Kidney (tissue), 14 donors: ENCODE data around the gene NES. TPM values are rescaled to one million over a fixed set of nuclear protein-coding genes. Genes with fewer than 3 reads are reported as not detected.

ENCODE experiments used
- DNase-seq, 5 donors: peaks; one replicate each; pipeline ENCODE4 v3.0.0-alpha.2; 2013 to 2020
- FAIRE-seq: peaks from 2 replicates; lab custom pipeline; 2012; peaks lifted over from hg19 to GRCh38; lab: Jason Lieb, UNC
- H3K27ac ChIP-seq, 2 donors: one replicate each; pipeline ENCODE4 v1.7.0; 2013; ENCODE audit warnings: low read depth in 2 of 2, low read length in 2 of 2, inconsistent platforms in 1 of 2
- H3K27me3 ChIP-seq: one replicate; pipeline ENCODE4 v1.7.1; 2013; ENCODE audit warnings: low read length, inconsistent platforms; ENCODE audit not compliant: control insufficient read depth, insufficient read depth
- H3K36me3 ChIP-seq, 3 donors: one replicate each; pipeline versions ENCODE4 v1.7.0 to v1.7.1; 2013; ENCODE audit warnings: low read length in 3 of 3, control low read depth in 1 of 3, inconsistent platforms in 1 of 3; ENCODE audit not compliant: insufficient read depth in 3 of 3, control insufficient read depth in 2 of 3
- H3K4me1 ChIP-seq, 3 donors: one replicate each; pipeline versions ENCODE4 v1.7.0 to v1.7.1; 2013; ENCODE audit warnings: low read length in 3 of 3, inconsistent platforms in 1 of 3, low read depth in 1 of 3; ENCODE audit not compliant: control insufficient read depth in 2 of 3, insufficient read depth in 2 of 3
- H3K4me3 ChIP-seq, 3 donors: one replicate each; pipeline versions ENCODE4 v1.7.0 to v1.8.1; 2013; ENCODE audit warnings: low read length in 3 of 3, control low read depth in 1 of 3, inconsistent platforms in 1 of 3
- H3K9ac ChIP-seq, 3 donors: one replicate each; pipeline versions ENCODE4 v1.7.0 to v1.7.1; 2013; ENCODE audit warnings: low read length in 3 of 3, control low read depth in 1 of 3, inconsistent platforms in 1 of 3
- H3K9me3 ChIP-seq, 3 donors: one replicate each; pipeline versions ENCODE4 v1.7.0 to v1.7.1; 2013; ENCODE audit warnings: low read length in 3 of 3, control low read depth in 1 of 3, inconsistent platforms in 1 of 3; ENCODE audit not compliant: control insufficient read depth in 2 of 3, insufficient read depth in 1 of 3
- CTCF ChIP-seq: IDR thresholded peaks from 3 replicates; pipeline ENCODE4 v1.5.1; 2012; ENCODE audit warnings: mild to moderate bottlenecking, moderate library complexity, borderline replicate concordance; ENCODE audit not compliant: insufficient read depth; ENCODE audit errors: extremely low read depth
- intact Hi-C: fragments of 100-400 bp; cut with DNase I; formaldehyde crosslinking; loops from one replicate; pipeline ENCODE4 v1.11.1; 2022
- polyA plus RNA-seq: library from polyadenylated mRNA; stranded (reverse); fragments of 350-450 nt; fragmentation: Illumina TruSeq; extraction: RNeasy Lipid Tissue Mini Kit (QIAGEN cat#74804); gene quantifications from one replicate; pipeline ENCODE4 v1.2.3, GENCODE V29; 2014; ENCODE audit warnings: low read depth, low replicate concordance; ENCODE audit not compliant: insufficient read depth
- total RNA-seq: library from RNA; stranded (reverse); fragmentation: NEBNext Ultra II Directional; extraction: Animal tissue kit (Norgen Biotek cat#: 25700); gene quantifications from one replicate; pipeline ENCODE4 v1.2.1, GENCODE V29; 2021
- donor health status: control.
- donor health status: control.
- donor health status: control.
- donor health status: control.
- donor health status: control.
- donor health status: DM: yes; HTN: yes; CAD: no.
- donor health status: Normal renal cell carcinoma (clear cell type).

NES gene
- total and polyA plus RNA-seq, 2 donors from 2014 or later: 44.3 to 50.7 TPM

- FAIRE-seq: no peak
- no peak overlapping the region for H3K4me3 ChIP-seq
- H3K27ac ChIP-seq: no peak overlapping the region
- H3K36me3 ChIP-seq: no peaks in the 10 kb centered on the region
- TF ChIP-seq CTCF: no peak
- intact Hi-C loops: no loop called here
- H3K9me3 ChIP-seq: no peaks in the 10 kb centered on the region
- peak in 1 of 5 donors; percentile 4 for DNase-seq
- peaks cover 41% of the 10 kb centered on the region for H3K27me3 ChIP-seq
- peaks cover 0 to 5% (median 0%) of the 10 kb centered on the region in 3 donors for H3K4me1 ChIP-seq
- H3K9ac ChIP-seq: no peak overlapping the region
These were observed 32.6 kb downstream of the NES start for GRCh38 chr1:156644640-156645039.

- no peak for FAIRE-seq
- H3K9ac ChIP-seq: no peak overlapping the region
- H3K9me3 ChIP-seq: no peaks in the 10 kb centered on the region
- no peak overlapping the region for H3K27ac ChIP-seq
- H3K4me1 ChIP-seq: peaks cover 0 to 5% (median 0%) of the 10 kb centered on the region in 3 donors
- TF ChIP-seq CTCF: no peak
- no peak overlapping the region for H3K4me3 ChIP-seq
- intact Hi-C loops: no loop called here
- no peaks in the 10 kb centered on the region for H3K36me3 ChIP-seq
- peak in 1 of 5 donors; percentile 46 for DNase-seq
- H3K27me3 ChIP-seq: peaks cover 40% of the 10 kb centered on the region
These were observed 33.1 kb downstream of the NES start for GRCh38 chr1:156644146-156644545.

- intact Hi-C loops: no loop called here
- Histone ChIP-seq H3K4me1 (peaks cover 0 to 5% (median 0%) of the 10 kb centered on the region in 3 donors), H3K36me3 (no peaks in the 10 kb centered on the region), H3K4me3 (no peak overlapping the region), H3K9ac (no peak overlapping the region), H3K27me3 (peaks cover 37% of the 10 kb centered on the region), H3K9me3 (no peaks in the 10 kb centered on the region), H3K27ac (no peak overlapping the region)
- no peak for TF ChIP-seq CTCF
- FAIRE-seq: no peak
- DNase-seq: no peak
These were observed 33.5 kb downstream of the NES start for GRCh38 chr1:156643778-156644092.
